MM.1S (cell line): ENCODE measurements around the gene FSIP1.

Experiments
- CTCF ChIP-seq: fragments of 300-600 bp; sonication (generic); IDR thresholded peaks from 2 replicates; pipeline ENCODE4 v1.5.1; 2016; ENCODE audit warnings: antibody characterized with exemption, low read length, mixed read lengths
- EZH2 ChIP-seq: fragments of 300-600 bp; sonication (generic); optimal IDR thresholded peaks from 2 replicates; pipeline ENCODE3; 2017; ENCODE audit warnings: low read depth, mild to moderate bottlenecking, antibody characterized with exemption, low read length, mixed read lengths
- EZH2phosphoT487 ChIP-seq: fragments of 300-600 bp; sonication (generic); IDR thresholded peaks from 2 replicates; pipeline ENCODE4 v1.6.1; 2018; ENCODE audit warnings: antibody characterized with exemption, low read length

- TF ChIP-seq CTCF (no peak), EZH2phosphoT487 (no peak), EZH2 (no peak)
These were observed 110.0 kb downstream of the FSIP1 start for GRCh38 chr15:39672666-39673065.
